Hepatocyte (in vitro differentiated cells): Measurements from ENCODE around the gene PLEKHM3.

Source experiments
- EZH2 ChIP-seq: fragments of 200-600 bp; sonication (generic); IDR thresholded peaks from 2 replicates; pipeline ENCODE4 v1.6.1; 2016; ENCODE audit warnings: antibody characterized with exemption, mild to moderate bottlenecking, borderline replicate concordance
- TF ChIP-seq, protein P1 (sequence below): fragments of 200-600 bp; sonication (generic); IDR thresholded peaks from 2 replicates; pipeline ENCODE4 v1.5.1; 2016; ENCODE audit warnings: antibody characterized with exemption, mild to moderate bottlenecking; ENCODE audit not compliant: poor library complexity

GRCh38 chr2:207896525-207897285 lies 128.6 kb downstream of the PLEKHM3 start:
- TF ChIP-seq, protein P1, sequence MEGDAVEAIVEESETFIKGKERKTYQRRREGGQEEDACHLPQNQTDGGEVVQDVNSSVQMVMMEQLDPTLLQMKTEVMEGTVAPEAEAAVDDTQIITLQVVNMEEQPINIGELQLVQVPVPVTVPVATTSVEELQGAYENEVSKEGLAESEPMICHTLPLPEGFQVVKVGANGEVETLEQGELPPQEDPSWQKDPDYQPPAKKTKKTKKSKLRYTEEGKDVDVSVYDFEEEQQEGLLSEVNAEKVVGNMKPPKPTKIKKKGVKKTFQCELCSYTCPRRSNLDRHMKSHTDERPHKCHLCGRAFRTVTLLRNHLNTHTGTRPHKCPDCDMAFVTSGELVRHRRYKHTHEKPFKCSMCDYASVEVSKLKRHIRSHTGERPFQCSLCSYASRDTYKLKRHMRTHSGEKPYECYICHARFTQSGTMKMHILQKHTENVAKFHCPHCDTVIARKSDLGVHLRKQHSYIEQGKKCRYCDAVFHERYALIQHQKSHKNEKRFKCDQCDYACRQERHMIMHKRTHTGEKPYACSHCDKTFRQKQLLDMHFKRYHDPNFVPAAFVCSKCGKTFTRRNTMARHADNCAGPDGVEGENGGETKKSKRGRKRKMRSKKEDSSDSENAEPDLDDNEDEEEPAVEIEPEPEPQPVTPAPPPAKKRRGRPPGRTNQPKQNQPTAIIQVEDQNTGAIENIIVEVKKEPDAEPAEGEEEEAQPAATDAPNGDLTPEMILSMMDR = no peak
- TF ChIP-seq EZH2 = no peak
